Stimulated activated CD4-positive, alpha-beta T cell treated with anti-CD3 and anti-CD28 coated beads, TNF-alpha, amount 100 ng/mL, for 24 hours (primary cell): ENCODE results near the gene RPP30.
"Not testable (repeated sequence)": the region's sequence is repeated elsewhere in the genome, so short reads cannot be mapped to it uniquely, and the experiment has no call there.

Experiments
- DNase-seq, 3 experiments: peaks; one replicate each; pipeline ENCODE4 v3.0.0-alpha.2; 2020; ENCODE audit warnings: low read depth in 3 of 3

RPP30 gene

GRCh38 chr10:90917238-90917967 lies 45.6 kb downstream of the RPP30 start:
- no peak for DNase-seq

GRCh38 chr10:90917968-90918318 lies 46.2 kb downstream of the RPP30 start:
- DNase-seq = no peak

GRCh38 chr10:90919683-90920574 lies 48.2 kb downstream of the RPP30 start:
- DNase-seq = no peak

- DNase-seq = no peak
Observed at GRCh38 chr10:90920986-90921666, 49.4 kb downstream of the RPP30 start, which contains the start of gene ANKRD1. Gene ANKRD1 (minus strand): TSS chr10:90921087. CDS start chr10:90921027, 60 bp downstream.

- DNase-seq = no peak
Observed at GRCh38 chr10:90921906-90922305, 50.1 kb downstream of the RPP30 start.

- DNase-seq = no peak
Observed at GRCh38 chr10:90923111-90923731, 51.4 kb downstream of the RPP30 start.

GRCh38 chr10:90924552-90924951 lies 52.8 kb downstream of the RPP30 start:
- no peak for DNase-seq

GRCh38 chr10:90925079-90926029 lies 53.6 kb downstream of the RPP30 start:
- no peak for DNase-seq

GRCh38 chr10:90927293-90927692 lies 55.5 kb downstream of the RPP30 start:
- no peak for DNase-seq

GRCh38 chr10:90929179-90929578 lies 57.4 kb downstream of the RPP30 start:
- no peak for DNase-seq

- no peak for DNase-seq
Observed at GRCh38 chr10:90930070-90930837, 58.5 kb downstream of the RPP30 start.

GRCh38 chr10:90930971-90931871 lies 59.4 kb downstream of the RPP30 start:
- no peak for DNase-seq

GRCh38 chr10:90935581-90936275 lies 64.0 kb downstream of the RPP30 start:
- DNase-seq = no peak

- no peak for DNase-seq
Observed at GRCh38 chr10:90936276-90936659, 64.5 kb downstream of the RPP30 start.

- no peak for DNase-seq
Observed at GRCh38 chr10:90937645-90938258, 66.0 kb downstream of the RPP30 start.

- no peak for DNase-seq
Observed at GRCh38 chr10:90939116-90939515, 67.3 kb downstream of the RPP30 start.

GRCh38 chr10:90939648-90940047 lies 67.9 kb downstream of the RPP30 start:
- no peak for DNase-seq

GRCh38 chr10:90942980-90943379 lies 71.2 kb downstream of the RPP30 start:
- DNase-seq = not testable (repeated sequence)
